Endodermal cell (in vitro differentiated cells): ENCODE measurements around the gene NAGS. TPM values are rescaled to one million over a fixed set of nuclear protein-coding genes. Genes with fewer than 3 reads are reported as not detected.

Experiments
- DNase-seq: peaks from one replicate; pipeline ENCODE4 v3.0.0-alpha.2; 2017
- H3K27ac ChIP-seq: 2 replicates; pipeline ENCODE4 v1.5.1; 2013; ENCODE audit warnings: mild to moderate bottlenecking, low read depth, low read length, moderate library complexity
- H3K27me3 ChIP-seq: 2 replicates; pipeline ENCODE4 v1.6.1; 2013; ENCODE audit warnings: mild to moderate bottlenecking, low read length, moderate library complexity; ENCODE audit not compliant: insufficient read depth, control insufficient read depth, poor library complexity, severe bottlenecking
- H3K36me3 ChIP-seq: 2 replicates; pipeline ENCODE4 v1.7.0; 2013; ENCODE audit warnings: mild to moderate bottlenecking, low read length, moderate library complexity; ENCODE audit not compliant: control insufficient read depth, insufficient read depth
- H3K4me1 ChIP-seq: one replicate; pipeline ENCODE4 v1.7.0; 2013; ENCODE audit warnings: low read length; ENCODE audit not compliant: control insufficient read depth, insufficient read depth
- H3K4me3 ChIP-seq: 2 replicates; pipeline ENCODE4 v1.5.1; 2013; ENCODE audit warnings: mild to moderate bottlenecking, low read length, moderate library complexity
- H3K9ac ChIP-seq: 2 replicates; pipeline ENCODE4 v1.6.1; 2013; ENCODE audit warnings: mild to moderate bottlenecking, low read length, moderate library complexity; ENCODE audit not compliant: poor library complexity, severe bottlenecking; ENCODE audit errors: extremely low read depth
- H3K9me3 ChIP-seq: 2 replicates; pipeline ENCODE4 v1.6.1; 2013; ENCODE audit warnings: mild to moderate bottlenecking, low read length, moderate library complexity; ENCODE audit not compliant: control insufficient read depth
- H3K27ac Mint-ChIP-seq: 2 replicates; pipeline ENCODE4 v1.8.0; 2020; ENCODE audit warnings: mixed read lengths
- H3K27me3 Mint-ChIP-seq: 2 replicates; pipeline ENCODE4 v1.8.0; 2021; ENCODE audit warnings: mild to moderate bottlenecking, mixed read lengths; ENCODE audit not compliant: insufficient read depth
- H3K36me3 Mint-ChIP-seq: 2 replicates; pipeline ENCODE4 v1.8.0; 2020; ENCODE audit warnings: low read depth, mixed read lengths
- H3K4me1 Mint-ChIP-seq: 2 replicates; pipeline ENCODE4 v1.8.0; 2020; ENCODE audit warnings: mixed read lengths
- H3K4me3 Mint-ChIP-seq: 2 replicates; pipeline ENCODE4 v1.8.0; 2020; ENCODE audit warnings: mild to moderate bottlenecking, moderate library complexity, mixed read lengths
- H3K9me3 Mint-ChIP-seq: 2 replicates; pipeline ENCODE4 v1.8.0; 2020; ENCODE audit warnings: mild to moderate bottlenecking, mixed read lengths
- WGBS, 2 experiments: methylation state at CpG; one replicate each; pipeline versions ENCODE4 v1.1.5 to v1.1.7; 2013; ENCODE audit warnings: missing lambda C conversion rate in 2 of 2, mixed read lengths in 1 of 2; ENCODE audit not compliant: insufficient coverage in 1 of 2, insufficient read length in 1 of 2; 5-methylcytosine and 5-hydroxymethylcytosine counted together
- total RNA-seq, 2 donors: library from RNA; stranded (reverse); fragmentation: NEBNext Ultra II Directional in 1 of 2; extraction: Animal tissue kit (Norgen Biotek cat#: 25700) in 1 of 2; gene quantifications; 2 replicates in 1 of 2; 3 replicates in 1 of 2; pipeline ENCODE4 v1.2.1, GENCODE V29; 2021
- TF ChIP-seq, protein P1 (sequence below): fragments of 200-600 bp; sonication (generic); conservative IDR thresholded peaks from 2 replicates; pipeline ENCODE4 v1.5.0; 2021; ENCODE audit warnings: antibody characterized with exemption, mild to moderate bottlenecking

The NAGS gene
- total RNA-seq, 2 donors from 2014 or later, result 1.4 to 2.1 TPM

DNA sequence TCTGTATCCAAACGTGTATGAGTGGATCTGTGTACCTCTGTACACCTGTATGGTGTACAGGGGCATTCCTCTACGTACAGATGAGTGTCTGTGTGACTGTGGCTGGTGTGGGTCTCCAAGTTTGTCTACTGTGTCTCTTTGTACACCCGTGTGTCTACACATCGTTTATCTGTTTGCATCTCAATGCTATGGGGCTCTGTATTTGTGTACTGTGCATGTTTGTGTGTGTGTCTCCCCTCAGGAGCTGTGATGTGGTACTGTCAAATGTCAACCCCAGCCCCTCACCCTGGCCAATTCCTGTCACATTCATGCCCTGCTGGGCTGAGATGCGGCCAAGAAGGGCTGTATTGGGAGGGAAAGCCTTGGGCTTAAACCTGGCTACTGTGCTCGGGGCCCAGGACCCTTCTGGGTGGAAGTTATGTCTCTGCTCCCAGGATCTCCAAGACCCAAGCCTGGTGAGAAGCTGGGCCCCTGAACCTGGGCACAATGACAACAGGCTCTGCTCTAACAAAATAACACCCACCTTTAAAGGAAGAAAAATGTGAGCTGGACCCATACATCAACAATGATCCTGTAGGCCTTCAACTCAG is 3.5 kb upstream of the NAGS start:
- no peaks in the 10 kb centered on the region for H3K9me3 ChIP-seq
- Mint-ChIP-seq H3K27me3 (peaks cover 53% of the 10 kb centered on the region), H3K4me3 (no peak overlapping the region), H3K27ac (no peak overlapping the region), H3K9me3 (no peaks in the 10 kb centered on the region), H3K4me1 (peaks cover under 1% of the 10 kb centered on the region), H3K36me3 (no peaks in the 10 kb centered on the region)
- peaks cover 40% of the 10 kb centered on the region for H3K27me3 ChIP-seq
- no peak overlapping the region for H3K27ac ChIP-seq
- 88 to 93% methylated on average over 4 to 6 of the region's 6 CpGs for WGBS, 2 experiments
- H3K9ac ChIP-seq, result no peak overlapping the region
- DNase-seq, result no peak
- H3K36me3 ChIP-seq, result no peaks in the 10 kb centered on the region
- no peak overlapping the region for H3K4me3 ChIP-seq
- H3K4me1 ChIP-seq, result no peaks in the 10 kb centered on the region
- TF ChIP-seq, protein P1, sequence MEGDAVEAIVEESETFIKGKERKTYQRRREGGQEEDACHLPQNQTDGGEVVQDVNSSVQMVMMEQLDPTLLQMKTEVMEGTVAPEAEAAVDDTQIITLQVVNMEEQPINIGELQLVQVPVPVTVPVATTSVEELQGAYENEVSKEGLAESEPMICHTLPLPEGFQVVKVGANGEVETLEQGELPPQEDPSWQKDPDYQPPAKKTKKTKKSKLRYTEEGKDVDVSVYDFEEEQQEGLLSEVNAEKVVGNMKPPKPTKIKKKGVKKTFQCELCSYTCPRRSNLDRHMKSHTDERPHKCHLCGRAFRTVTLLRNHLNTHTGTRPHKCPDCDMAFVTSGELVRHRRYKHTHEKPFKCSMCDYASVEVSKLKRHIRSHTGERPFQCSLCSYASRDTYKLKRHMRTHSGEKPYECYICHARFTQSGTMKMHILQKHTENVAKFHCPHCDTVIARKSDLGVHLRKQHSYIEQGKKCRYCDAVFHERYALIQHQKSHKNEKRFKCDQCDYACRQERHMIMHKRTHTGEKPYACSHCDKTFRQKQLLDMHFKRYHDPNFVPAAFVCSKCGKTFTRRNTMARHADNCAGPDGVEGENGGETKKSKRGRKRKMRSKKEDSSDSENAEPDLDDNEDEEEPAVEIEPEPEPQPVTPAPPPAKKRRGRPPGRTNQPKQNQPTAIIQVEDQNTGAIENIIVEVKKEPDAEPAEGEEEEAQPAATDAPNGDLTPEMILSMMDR, result no peak

DNA sequence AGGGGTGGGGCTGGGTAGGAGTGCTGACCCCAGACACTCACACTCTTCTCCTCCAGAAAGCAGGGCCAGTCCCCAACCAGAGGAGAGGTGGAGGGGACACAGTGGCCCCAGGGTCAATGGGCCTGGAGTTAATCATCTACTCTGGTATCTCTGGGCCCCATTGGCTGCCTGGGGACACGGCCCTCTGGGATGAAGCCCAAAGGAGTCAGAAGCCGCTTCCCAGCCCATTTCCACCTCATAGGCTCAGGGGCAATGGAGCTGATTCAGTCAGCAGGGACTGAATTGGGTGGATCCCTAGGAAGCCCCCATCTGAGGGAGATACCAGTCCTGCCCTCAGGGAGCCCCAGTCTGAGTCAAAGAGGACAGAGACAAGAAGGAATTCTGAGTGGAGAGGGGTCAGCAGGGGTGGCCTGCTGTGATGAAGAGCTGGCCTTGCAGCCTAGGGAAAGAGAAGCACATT is 2.9 kb upstream of the NAGS start:
- Mint-ChIP-seq H3K4me3 (no peak overlapping the region), H3K27me3 (peaks cover 55% of the 10 kb centered on the region)

DNA sequence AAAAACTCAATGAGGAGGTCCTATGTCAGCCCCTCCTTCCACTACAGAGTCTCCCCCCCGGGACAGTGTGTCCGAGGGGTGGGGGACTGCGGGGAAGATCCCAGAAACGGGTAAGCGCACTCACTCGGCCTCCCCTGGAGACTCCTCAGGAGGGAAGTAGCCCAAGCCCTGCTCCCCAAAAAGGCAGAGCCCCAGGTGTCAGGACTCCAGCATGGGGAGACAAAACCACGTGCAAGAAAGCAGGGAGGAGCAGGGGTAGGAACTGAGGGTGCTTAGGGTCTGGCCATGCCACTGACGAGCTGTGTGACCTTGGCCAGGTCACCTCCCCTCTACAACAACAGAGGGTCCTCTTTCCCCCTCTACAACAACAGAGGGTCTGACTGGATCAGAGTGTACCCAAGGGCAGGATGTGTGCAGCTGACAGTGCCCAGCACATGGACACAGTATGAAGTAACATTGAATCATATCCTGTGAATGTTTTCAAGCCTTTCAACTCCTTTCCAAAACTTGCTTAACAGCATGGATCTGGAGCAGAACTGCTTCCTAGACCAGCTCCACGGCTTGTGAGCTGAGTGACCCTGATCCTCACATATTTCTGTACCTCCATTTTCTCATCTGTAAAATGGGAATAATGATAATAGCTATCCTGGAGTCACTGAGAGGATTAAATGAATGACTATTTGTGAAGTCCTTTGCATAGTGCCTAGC is 2.1 kb upstream of the NAGS start:
- DNase-seq, result no peak
- no peaks in the 10 kb centered on the region for H3K9me3 Mint-ChIP-seq
- H3K4me3 Mint-ChIP-seq, result no peak overlapping the region
- H3K36me3 Mint-ChIP-seq, result no peaks in the 10 kb centered on the region
- Histone ChIP-seq H3K4me1 (no peaks in the 10 kb centered on the region), H3K9me3 (no peaks in the 10 kb centered on the region), H3K27me3 (peaks cover 45% of the 10 kb centered on the region), H3K4me3 (no peak overlapping the region), H3K27ac (no peak overlapping the region), H3K36me3 (no peaks in the 10 kb centered on the region), H3K9ac (no peak overlapping the region)
- H3K27ac Mint-ChIP-seq, result no peak overlapping the region
- peaks cover 57% of the 10 kb centered on the region for H3K27me3 Mint-ChIP-seq
- 81 to 83% methylated on average over 3 to 9 of the region's 9 CpGs for WGBS, 2 experiments
- peaks cover 5% of the 10 kb centered on the region for H3K4me1 Mint-ChIP-seq
- TF ChIP-seq, protein P1, result no peak

More for the DNA sequence above, 2.9 kb upstream of the NAGS start:
- DNase-seq, result no peak
- H3K9me3 Mint-ChIP-seq, result no peaks in the 10 kb centered on the region
- no peaks in the 10 kb centered on the region for H3K9me3 ChIP-seq
- peaks cover 45% of the 10 kb centered on the region for H3K27me3 ChIP-seq
- H3K36me3 Mint-ChIP-seq, result no peaks in the 10 kb centered on the region
- no peak overlapping the region for H3K4me3 ChIP-seq
- no peak overlapping the region for H3K9ac ChIP-seq
- no peak overlapping the region for H3K27ac ChIP-seq
- 90 to 100% methylated on average over 2 of the region's 2 CpGs for WGBS, 2 experiments
- H3K4me1 Mint-ChIP-seq, result peaks cover 5% of the 10 kb centered on the region
- no peaks in the 10 kb centered on the region for H3K4me1 ChIP-seq
- no peaks in the 10 kb centered on the region for H3K36me3 ChIP-seq
- TF ChIP-seq, protein P1, result no peak
- H3K27ac Mint-ChIP-seq, result no peak overlapping the region
